DMS153 (cell line): Measurements from ENCODE around the gene ZMYND11.
"Not testable (repeated sequence)": the region's sequence is repeated elsewhere in the genome, so short reads cannot be mapped to it uniquely, and the experiment has no call there.

ENCODE experiments used
- DNase-seq: peaks from one replicate; lab custom pipeline; 2025; lab: John Stamatoyannopoulos, UW

The ZMYND11 gene

DNA sequence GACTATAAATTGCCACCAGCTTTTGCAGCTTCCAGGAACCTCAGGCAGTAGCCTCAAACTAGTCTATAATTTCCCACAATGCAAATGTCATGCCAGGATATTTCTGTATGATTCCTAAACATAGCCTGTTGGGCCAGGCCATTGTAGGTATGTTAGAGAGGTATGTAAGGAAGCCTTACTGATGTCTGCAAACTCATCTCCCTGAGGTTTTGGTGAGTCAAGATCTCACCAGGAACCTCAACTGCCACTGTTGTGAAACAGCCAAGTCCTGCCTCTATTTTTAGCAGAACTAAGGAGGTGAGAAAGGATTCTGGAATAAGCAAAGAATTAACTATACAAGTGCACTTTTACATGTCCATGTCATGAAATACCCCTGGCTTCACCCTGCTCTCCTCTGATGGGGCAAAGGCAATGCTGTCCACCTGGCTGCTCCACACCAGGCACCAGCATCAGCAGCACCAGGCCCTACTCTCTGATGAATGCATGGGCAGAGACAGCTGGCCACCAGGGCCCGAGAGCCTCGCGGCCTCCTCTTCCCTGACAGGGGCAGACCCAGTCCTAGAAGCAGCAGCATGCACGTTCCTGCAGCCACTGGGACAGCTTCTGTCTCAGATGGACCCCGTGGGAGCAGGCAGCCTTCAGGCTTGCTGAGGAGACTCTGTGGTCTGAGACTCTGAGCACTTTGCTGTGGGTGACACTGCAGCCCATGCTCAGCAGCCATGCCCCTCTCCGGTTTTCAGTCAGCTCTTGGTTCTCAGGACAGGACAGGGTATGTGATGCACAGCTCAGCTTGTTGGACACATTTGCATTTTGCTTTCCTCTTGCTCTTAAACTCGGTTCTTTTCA lies 147.3 kb downstream of the ZMYND11 start:
- DNase-seq, result no peak

DNA sequence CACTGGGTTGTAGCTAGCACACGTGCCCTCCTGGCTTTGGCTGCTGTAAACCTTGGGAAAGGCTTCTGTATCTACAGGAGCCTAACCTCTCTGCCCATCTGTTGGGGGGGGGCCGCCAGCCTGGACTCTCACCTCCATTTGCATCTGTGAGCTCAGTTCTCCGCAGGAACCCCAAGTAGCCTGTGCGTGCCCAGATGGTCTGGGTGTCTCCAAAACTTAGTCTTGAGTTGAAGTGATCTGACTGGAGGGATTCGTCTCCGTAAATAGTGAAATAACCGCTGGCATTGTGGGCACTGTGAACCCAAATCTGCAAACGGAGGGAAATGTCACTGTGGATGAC lies 147.9 kb downstream of the ZMYND11 start:
- DNase-seq, result no peak

DNA sequence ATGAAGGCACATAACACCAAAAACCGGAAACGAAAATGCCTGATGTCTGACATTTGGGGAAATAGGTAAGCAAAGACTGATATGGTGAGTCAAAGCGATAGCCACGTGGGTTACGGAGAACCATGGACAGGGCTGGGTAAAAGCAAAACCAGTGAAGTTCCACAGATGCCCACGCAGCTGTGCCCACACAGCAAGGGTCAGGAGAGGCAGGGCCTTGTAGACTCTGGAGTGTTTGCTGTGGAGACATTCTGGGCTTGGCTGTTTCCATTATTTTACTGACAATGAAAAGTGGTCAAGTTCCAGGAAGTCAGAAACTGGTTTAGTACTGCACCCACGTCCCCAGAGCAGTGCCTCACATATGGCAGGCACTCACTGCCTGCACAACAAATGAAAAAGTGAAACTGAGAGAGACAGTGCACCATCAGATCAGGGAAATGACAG lies 148.7 kb downstream of the ZMYND11 start:
- DNase-seq, result no peak

DNA sequence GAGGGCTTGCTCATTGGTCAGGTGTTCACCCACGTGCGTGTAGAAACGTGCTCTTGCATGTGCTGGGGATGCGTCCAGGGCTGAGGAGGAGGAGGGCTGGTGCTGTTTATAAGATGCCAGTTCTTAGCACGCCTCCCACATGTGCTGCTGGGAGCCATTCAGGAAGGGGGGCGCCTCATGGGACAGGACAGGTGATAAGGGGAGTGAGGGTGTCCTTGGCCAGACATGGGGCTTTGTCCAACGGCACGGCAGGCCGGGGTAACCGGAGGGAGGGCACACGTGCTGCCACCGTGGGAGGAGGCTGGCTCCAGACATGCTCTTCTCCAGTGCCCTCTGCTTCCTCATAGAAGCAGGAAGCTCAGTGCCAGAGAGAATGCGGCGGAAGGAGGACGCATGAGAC lies 150.0 kb downstream of the ZMYND11 start:
- peak; percentile 85 for DNase-seq

DNA sequence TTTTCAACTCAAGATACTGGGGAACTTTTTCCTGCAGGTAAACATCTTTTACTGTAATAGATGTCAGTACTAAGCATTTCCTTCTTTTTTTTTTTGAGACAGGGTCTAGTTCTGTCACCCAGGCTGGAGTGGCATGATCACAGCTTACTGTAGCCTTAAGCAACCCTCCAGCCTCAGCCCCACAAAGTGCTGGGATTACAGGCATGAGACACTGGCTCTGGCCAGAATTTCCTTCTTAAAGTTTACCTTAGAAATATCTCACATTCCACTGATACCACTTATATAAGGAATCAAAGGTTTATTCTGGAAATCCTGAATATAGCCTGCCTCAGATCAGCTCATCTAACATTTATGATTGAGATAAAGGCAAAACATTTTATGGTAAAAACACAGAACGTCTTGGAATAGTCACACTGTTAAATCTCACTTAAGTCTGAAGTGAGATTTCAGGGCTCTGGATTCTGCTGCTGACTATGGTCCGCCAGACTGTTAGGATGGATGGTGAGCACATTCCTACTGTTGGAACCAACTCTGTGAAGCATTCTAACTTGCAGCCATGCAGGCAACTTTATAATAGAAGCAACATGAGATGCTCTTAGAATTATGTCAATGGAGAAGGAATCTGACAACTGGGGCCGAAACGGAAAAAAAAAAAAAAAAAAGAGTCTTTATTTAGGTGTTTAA lies 151.9 kb downstream of the ZMYND11 start:
- DNase-seq, result no peak

DNA sequence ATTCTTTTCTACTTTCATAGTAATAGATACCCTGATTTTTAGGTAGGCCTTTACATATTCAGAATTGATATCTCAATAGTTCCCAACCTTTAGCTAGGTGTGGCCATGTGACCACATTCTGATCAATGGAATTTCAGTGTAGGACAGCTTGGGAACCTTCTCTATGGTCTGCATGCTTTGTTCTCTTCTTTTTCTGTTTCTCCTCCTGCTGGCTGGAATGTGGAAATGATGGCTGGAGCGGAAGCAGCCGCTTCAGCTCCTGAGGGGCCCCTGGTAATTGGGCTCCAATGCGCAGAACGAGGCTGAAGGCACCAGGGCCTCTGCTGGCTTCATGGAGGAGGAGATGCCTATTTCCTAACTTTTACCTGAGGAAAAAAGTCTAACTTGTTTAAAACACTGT lies 152.6 kb downstream of the ZMYND11 start:
- no peak for DNase-seq

DNA sequence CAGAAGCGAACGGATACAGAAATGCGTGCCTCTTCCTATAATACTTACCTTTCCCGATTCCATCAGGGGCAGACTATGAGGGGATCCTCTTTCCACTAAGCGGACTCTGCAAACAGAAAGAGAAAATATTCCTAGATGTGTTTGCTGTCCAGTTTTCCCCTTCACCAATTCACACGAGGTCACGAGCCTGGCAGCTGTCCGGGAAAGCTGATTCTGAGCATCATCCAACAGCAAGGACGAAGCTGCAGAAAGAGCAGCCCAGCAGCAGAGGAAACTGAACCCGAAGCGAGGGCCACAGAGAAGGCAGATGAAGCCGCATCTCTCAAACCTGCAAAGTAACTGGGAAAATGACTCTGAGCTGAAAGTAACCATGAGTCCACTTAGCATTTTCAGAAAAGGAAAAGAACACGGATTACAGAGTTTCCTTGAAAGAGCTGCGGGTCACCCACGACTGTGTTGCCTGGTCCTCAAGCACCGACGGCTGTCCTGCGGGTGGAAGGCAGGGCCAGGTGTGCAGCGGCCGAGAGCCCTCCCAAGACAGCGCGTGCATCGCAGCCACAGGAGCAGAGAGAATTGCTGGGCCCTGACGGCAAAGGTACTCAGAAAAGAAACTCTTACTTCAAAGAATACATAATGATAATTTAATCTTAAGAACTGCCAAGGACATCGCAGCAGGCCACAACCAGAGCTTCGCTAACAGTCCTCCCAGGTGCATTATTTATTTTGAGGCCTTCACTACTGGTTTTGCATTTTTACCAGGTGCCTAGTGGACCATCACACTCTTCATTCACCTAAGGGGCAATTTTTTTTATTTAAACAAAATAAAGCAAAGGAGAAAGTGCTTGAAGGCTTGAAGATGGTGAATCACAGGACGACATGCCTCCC lies 153.3 kb downstream of the ZMYND11 start:
- DNase-seq, result no peak

DNA sequence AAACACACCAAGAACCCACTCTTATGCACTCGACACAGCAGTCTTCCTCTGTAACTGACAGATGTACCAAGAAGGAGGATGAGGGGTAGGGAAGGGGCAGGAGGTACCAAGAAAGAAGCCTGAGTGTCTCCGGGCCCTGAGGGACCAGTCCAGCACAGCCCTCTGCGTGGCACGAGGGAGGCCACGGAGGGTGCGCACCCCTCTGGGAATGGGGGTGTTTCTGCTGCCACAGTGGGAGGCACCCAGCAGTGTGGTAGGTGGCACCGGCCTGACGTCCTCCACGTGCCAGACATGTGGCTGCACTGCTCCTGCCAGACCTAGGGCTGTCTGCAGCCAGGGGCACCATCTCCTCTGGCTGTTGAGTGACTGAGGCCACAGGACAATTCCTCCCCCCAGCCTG lies 154.3 kb downstream of the ZMYND11 start:
- DNase-seq, result no peak

DNA sequence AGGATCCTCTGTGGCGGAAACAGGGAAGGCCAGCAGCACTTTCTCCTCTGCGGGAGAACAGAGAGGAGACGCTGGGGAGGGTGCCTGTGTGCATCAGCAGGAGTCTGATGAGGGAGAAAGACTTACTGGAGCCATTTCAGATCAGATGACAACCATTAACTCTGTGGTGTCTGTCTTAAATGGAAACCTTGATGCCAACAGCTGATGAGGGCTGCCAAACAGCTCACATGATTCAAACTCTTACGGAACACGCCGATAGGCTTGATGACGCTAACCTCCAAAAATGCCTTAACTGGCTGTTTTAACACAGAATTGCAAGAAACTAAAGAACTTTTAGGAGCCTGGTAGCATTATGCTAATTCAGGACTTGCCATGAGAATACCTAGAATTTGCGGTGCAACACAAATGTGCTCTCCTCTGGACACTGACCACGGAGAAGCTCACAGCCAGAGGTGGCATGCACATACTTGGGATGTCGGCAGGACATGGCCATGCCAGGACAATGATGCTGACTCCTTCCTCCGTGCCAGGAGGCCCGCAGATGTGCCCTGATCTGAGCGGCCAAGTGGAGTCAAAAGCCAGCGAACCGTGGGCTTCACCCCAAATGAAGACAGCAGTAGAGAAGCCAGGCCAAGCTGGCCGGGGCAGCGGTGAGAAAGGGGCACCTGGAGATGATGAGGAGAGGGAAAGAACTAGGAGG lies 154.9 kb downstream of the ZMYND11 start:
- DNase-seq, result no peak

DNA sequence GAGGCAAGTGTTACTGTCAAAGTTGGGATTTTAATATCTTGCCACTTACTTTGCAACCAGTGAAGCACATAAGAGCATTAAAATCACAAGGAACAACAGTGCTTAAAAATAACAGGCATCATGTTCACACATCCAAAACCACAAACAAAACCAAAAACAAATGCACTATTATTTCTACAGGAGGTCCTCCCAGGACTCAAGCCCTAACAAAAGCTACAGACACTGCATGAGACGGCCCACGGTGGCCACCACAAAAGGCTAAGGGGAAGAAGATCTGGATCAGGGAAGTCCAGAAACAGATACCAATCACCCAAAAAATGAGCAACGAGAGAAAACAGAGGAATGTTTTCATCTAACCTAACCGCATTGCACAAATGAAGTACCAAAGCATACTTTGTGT lies 158.4 kb downstream of the ZMYND11 start:
- DNase-seq, result no peak

DNA sequence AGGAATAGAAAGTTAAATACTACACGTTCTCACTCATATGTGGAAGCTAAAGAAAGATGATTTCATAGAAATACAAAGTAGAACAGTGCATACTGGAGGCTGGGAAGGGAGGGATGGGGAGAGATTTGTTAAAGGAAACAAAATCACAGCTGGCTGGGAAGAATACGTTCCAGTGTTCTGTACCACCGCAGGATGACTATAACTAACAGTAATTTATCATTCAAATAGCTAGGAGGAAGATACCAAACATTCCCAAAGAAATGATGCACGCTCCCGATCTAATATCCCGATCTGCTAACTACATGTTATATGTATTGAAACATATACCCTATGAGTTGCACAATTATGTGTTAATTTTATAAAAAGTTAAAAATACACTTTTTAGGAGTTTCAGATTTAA lies 162.3 kb downstream of the ZMYND11 start:
- no peak for DNase-seq

DNA sequence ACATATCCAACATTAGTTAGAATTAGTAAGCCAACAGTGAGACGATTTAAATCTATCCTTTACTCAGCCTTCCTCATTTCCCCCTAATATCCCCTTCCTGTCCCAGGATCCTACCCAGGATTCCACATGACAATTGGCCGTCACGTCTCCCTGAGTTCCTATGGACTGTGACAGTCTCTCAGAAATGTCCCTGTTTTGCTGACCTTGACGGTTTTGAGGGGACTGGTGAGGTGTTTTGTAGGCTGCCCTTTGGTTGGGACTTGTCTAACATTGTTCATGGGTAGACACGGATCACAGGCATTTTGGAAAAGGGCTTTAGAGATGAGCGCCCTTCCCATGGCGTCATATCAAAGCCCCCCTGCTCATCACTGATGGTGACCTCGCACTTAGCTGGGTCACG lies 162.8 kb downstream of the ZMYND11 start:
- DNase-seq, result no peak

DNA sequence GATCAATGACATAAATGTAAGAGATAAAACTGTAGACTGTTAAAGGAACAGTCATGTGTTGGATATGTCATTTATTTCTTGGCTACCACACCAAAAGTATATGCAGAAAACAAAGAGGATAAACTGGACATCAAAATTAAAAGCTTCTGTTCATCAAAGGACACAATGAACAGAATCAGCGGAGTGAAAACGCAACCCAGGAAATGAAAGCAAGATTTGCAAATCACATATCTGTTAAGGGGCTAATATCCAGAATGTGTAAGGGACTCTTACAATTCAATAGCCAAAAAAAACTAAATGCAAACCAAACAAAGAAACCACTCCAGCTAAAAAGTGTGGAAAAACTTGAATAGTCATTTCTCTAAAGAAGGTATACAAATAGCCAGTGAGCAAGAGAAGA lies 164.3 kb downstream of the ZMYND11 start:
- no peak for DNase-seq

DNA sequence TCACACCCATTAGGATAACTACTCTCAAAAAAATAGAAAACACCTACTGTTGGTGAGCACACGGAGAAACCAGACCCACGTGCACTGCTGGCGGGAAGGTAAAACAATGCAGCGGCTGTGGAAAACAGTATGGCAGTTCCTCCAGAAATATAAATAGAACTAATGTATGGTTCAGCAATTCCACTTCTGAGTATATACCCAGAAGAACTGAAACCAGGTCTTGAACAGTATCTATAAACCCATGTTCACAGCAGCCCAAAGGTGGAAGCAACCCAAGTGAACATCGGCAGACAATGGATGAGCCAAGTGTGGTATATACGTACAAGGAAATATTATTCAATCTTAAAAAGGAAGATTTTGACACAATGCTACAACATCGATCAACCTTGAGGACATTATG lies 164.7 kb downstream of the ZMYND11 start:
- no peak for DNase-seq

DNA sequence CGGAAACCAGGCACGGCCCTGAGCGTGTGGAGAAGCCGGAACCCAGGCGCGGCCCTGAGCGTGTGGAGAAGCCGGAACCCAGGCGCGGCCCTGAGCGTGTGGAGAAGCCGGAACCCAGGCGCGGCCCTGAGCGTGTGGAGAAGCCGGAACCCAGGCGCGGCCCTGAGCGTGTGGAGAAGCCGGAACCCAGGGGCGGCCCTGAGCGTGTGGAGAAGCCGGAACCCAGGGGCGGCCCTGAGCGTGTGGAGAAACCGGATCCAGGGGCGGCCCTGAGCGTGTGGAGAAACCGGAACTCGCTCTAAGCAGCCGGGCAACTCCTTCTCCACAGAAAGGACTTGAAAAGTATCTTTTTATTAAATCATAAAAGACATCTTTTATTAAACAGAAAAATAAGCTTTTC lies 165.3 kb downstream of the ZMYND11 start:
- not testable (repeated sequence) for DNase-seq

DNA sequence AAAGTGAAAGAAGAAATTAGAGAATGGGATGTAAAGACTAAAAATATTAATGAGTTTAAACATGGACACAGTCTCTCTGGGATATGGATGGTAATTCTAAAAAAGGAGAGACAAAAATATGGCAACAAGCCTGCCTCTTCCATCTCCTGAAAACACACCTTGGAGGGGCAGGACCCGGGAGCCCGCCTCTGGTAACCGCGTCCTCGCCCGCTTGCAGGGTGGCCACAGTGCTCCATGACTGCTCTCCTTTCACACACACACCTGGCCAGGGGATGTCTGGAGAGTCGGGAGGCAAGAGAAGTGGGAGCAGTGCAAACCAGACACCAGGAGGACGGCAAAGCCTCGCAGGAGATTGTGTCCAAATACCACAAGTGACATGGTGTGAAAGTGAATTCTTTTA lies 166.3 kb downstream of the ZMYND11 start:
- DNase-seq, result no peak
